CD4-positive, alpha-beta T cell treated with Interleukin-17A for 1 hour (primary cell): ENCODE results near the gene PCGF6.

Experiments
- DNase-seq: peaks from one replicate; pipeline ENCODE4 v3.0.0-alpha.2; 2020

The PCGF6 gene

DNA sequence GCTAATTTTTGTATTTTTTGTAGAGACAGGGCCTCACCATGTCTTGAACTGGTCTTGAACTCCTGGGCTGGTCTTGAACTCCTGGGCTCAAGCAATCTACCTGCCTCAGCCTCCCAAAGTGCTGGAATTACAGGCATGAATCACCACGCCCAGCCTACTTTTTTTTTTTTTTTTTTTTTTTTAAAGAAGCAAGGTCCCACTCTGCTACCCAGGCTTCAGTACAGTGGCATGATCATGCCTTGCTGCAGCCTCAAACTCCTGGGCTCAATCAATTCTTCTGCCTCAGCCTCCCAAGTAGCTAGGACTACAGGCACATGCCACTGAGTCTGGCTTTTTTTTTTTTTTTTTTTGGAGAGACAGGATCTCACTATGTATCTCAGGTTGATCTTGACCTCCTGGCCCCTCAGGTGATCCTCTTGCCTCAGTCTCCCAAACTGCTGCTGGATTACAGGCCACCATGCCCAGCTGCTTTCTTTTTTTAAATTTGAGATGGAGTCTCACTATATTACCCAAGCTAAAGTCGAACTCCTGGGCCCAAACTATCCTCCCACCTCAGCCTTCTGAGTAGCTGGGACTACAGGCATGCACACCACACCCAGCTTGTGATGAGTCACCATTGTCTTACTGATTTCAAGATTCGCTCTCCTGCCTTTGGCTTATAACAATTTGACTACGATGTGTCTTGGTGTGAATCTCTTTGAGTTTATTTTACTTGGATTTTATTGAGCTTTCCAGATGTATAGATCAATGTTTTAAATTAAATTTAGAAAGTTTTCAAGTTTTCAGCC is 96.2 kb downstream of the PCGF6 start:
- DNase-seq: no peak

- no peak for DNase-seq
These were observed 96.8 kb downstream of the PCGF6 start for GRCh38 chr10:103254113-103254512.
